Mammary epithelial cell (primary cell): ENCODE results near the gene F8.

Source experiments
- EZH2 ChIP-seq: IDR thresholded peaks from 2 replicates; pipeline ENCODE4 v1.6.1; 2012; ENCODE audit warnings: low read length, inconsistent platforms, borderline replicate concordance
- TF ChIP-seq, protein P1 (sequence below), 2 donors: IDR thresholded peaks in 1 of 2; conservative IDR thresholded peaks in 1 of 2; 2 replicates each; pipeline ENCODE4 v1.5.1; 2011 to 2012; ENCODE audit warnings: inconsistent platforms in 2 of 2, low read length in 2 of 2, mild to moderate bottlenecking in 2 of 2, control low read depth in 1 of 2, low read depth in 1 of 2; ENCODE audit not compliant: insufficient read depth in 1 of 2; ENCODE audit errors: extremely low read depth in 1 of 2

DNA sequence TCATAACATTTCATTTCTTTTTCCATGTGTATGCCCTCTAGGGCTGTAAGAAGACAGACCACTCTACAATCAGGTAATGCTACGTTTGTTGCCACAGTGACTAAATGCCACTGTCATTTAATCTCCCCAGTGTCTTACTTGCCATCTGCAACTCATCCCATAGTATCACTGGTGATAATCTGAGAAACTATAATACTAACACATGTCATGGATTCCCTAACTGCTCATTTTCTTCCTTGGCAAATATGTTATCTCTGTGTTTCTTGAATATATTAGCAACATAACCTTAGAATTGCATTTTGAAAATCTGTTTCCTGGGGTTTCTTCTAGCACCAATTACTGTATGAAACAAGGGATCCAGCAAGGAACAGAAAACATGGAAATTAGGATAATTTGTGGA is 130.2 kb downstream of the F8 start:
- TF ChIP-seq, protein P1, sequence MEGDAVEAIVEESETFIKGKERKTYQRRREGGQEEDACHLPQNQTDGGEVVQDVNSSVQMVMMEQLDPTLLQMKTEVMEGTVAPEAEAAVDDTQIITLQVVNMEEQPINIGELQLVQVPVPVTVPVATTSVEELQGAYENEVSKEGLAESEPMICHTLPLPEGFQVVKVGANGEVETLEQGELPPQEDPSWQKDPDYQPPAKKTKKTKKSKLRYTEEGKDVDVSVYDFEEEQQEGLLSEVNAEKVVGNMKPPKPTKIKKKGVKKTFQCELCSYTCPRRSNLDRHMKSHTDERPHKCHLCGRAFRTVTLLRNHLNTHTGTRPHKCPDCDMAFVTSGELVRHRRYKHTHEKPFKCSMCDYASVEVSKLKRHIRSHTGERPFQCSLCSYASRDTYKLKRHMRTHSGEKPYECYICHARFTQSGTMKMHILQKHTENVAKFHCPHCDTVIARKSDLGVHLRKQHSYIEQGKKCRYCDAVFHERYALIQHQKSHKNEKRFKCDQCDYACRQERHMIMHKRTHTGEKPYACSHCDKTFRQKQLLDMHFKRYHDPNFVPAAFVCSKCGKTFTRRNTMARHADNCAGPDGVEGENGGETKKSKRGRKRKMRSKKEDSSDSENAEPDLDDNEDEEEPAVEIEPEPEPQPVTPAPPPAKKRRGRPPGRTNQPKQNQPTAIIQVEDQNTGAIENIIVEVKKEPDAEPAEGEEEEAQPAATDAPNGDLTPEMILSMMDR (conservative IDR thresholded peaks at IDR 0.05 in 1 of 2, IDR thresholded peaks at IDR 0.05 in 1 of 2; ENCODE audit: extremely low read depth in 1 of 2, insufficient read depth in 1 of 2, low read depth in 1 of 2, low read length in 2 of 2) = no peak
- no peak for TF ChIP-seq EZH2
